Activated CD8-positive, alpha-beta memory T cell treated with anti-CD3 and anti-CD28 coated beads, Interleukin-2, amount 50 U/mL, for 48 hours (primary cell): ENCODE results near the gene SPART.
"Not testable (repeated sequence)": the region's sequence is repeated elsewhere in the genome, so short reads cannot be mapped to it uniquely, and the experiment has no call there.

Source experiments
- DNase-seq: peaks from one replicate; pipeline ENCODE4 v3.0.0-alpha.2; 2020

Gene SPART

GRCh38 chr13:36310417-36311108 is 35.6 kb downstream of the SPART start:
- no peak for DNase-seq

GRCh38 chr13:36302289-36302688 is 43.9 kb downstream of the SPART start:
- no peak for DNase-seq

- DNase-seq: not testable (repeated sequence)
These were observed 46.7 kb downstream of the SPART start for GRCh38 chr13:36299469-36299868.

GRCh38 chr13:36298535-36299068 is 47.6 kb downstream of the SPART start:
- no peak for DNase-seq

- peak; percentile 80 for DNase-seq
These were observed 48.5 kb downstream of the SPART start, which contains the start of gene CCDC169 for GRCh38 chr13:36297366-36298338. TSS of gene CCDC169 (minus strand) at chr13:36297814. CDS start at chr13:36297719, 95 bp downstream.

- DNase-seq: no peak
These were observed 52.1 kb downstream of the SPART start for GRCh38 chr13:36294096-36294495.

GRCh38 chr13:36293497-36293896 is 52.7 kb downstream of the SPART start:
- no peak for DNase-seq

- DNase-seq: no peak
These were observed 57.3 kb downstream of the SPART start for GRCh38 chr13:36288794-36289391.

- no peak for DNase-seq
These were observed 60.2 kb downstream of the SPART start for GRCh38 chr13:36286006-36286405.

- no peak for DNase-seq
These were observed 63.3 kb downstream of the SPART start for GRCh38 chr13:36282821-36283432.

GRCh38 chr13:36275190-36276002 is 70.8 kb downstream of the SPART start:
- DNase-seq: no peak

- no peak for DNase-seq
These were observed 72.8 kb downstream of the SPART start for GRCh38 chr13:36273431-36273830.

GRCh38 chr13:36261976-36262375 is 84.2 kb downstream of the SPART start:
- DNase-seq: no peak

GRCh38 chr13:36261011-36261410 is 85.2 kb downstream of the SPART start:
- DNase-seq: no peak

- no peak for DNase-seq
These were observed 86.6 kb downstream of the SPART start for GRCh38 chr13:36259361-36260137.

- no peak for DNase-seq
These were observed 87.4 kb downstream of the SPART start for GRCh38 chr13:36258831-36259230.
